ENCODE measurements around the gene LHFPL4. TPM values are rescaled to one million over a fixed set of nuclear protein-coding genes. Genes with fewer than 3 reads are reported as not detected.
"Not testable (repeated sequence)": the region's sequence is repeated elsewhere in the genome, so short reads cannot be mapped to it uniquely, and the experiment has no call there.

The LHFPL4 gene
- polyA plus RNA-seq (ENCODE audit: insufficient read length in 3 of 3): under 1 TPM in 2 of 3 donors, not detected in 1; 0.03 TPM

DNA sequence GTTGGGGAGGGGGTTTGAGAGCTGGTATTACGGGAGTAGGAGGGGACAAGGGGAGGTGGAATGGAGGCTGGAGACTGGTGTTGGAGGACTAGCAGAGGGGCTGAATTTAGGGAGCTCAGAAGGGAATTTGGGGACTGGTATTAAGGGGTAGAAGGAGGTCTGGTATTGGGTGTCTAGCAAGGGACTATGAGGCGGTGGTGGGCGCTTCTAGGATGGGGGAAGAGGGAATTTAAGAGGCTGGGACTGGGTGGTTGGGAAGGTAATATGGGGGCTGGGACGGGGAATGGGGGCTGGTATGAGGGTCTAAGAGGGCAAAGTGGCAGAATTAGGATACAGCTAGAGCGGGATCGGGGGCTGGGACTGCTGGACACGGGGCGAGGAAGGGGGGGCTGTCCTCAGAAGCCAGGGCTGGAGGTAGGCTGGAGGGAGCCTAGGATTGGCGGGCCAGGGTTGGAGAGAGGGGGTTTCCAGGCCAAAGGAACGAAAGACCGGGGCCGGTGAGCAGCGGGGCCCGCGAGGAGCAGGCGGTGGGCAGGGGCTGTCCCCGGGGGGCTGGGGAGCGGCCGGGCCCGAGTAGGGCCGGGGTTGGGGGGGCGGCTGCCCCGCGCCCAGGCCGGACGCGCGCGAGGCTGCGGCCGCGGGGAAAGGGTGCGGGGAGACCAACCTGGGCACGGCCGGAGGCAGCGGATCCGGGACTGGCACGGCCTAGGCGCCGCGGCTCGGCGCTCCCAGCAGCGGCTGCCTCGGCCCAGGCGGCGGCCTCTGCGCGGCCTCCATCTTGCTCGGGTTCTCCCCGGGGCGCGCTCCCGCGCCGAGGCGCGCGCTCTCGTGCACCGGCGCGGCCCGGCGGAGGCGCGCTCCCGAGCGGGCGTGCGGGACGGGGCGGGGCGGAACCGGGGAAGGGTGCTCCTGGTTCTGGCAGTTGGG lies at the start of gene LHFPL4:
LHFPL4 (minus strand) TSS at position 802 of the 927 bp plus-strand sequence. CDS start 1,143 bp downstream, outside the sequence.
- no peak for DNase-seq (ENCODE audit: low read depth in 3 of 3, low spot score in 2 of 3)

DNA sequence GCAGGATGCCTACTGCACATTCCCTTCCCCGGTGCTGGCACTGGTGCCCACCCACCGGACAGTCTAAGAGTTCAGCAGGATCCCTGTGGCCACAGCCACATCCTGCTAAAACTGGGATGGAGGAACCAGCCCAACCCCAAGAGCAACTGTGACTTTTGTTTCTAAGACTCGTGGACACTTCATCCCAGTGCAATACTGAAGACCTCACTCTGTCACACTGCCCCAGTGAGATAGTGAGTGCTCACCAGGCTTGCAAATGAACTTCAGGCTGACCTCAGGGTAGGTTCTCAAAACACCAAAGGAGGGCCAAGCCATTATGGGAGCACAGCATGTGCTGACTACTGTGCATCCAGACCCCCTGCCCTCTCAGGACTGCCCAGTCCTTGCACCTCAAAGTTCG lies 49.0 kb upstream of the LHFPL4 start:
- DNase-seq (ENCODE audit: low read depth in 3 of 3, low spot score in 2 of 3): no peak

DNA sequence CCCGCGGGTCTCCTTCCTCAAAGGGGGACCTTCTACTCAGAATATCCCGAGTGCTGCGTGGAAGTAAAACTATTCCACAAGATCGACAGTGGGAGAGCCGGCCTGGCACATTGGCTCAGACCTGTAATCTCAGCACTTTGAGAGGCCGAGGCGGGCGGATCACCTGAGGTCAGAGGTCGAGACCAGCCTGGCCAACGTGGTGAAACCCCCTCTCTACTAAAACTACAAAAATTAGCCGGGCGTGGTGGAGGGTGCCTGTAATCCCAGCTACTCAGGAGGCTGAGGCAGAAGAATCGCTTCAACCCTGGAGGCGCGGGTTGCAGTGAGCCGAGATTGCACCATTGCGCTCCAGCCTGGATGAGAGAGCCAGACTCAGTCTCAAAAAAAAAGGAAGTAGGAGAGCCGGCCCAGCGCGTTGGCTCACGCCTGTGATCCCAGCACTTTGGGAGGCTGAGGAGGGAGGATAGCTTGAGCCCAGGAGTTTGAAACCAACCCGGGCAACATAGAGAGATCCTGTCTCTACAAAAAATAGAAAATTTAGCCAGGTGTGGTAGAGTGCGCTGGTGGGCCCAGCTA lies 47.5 kb upstream of the LHFPL4 start:
- DNase-seq (ENCODE audit: low read depth in 3 of 3, low spot score in 2 of 3): not testable (repeated sequence)

GRCh38 chr3:9600597-9600996 lies 47.0 kb upstream of the LHFPL4 start:
- no peak for DNase-seq (ENCODE audit: low read depth in 3 of 3, low spot score in 2 of 3)

DNA sequence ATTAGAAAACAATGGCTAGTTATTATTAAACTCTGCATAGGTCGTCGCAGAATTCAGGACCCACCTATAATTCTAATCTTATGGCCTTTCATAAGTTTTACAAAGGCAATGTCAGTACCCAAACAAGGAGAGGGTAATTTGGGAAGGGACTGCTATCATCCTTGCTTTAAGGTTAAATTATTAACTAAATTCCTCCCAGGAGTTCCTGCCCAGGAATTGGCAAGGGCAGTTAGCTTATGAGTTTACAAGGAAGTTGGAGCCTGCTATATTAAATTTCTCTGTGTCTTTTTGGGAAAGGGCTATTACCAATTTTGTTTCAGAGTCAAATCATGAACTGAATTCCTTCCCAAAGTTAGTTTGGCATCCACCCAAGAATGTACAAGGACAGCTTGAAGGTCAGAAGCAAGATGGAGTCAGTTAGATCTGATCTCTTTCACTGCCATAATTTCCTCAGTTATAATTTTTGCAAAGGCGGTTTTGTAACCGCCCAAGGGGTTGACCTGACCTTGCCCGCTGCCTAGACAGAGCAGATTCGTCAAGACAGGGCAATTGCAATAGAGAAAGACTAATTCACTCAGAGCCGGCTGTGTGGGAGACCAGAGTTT lies 45.3 kb upstream of the LHFPL4 start:
- no peak for DNase-seq (ENCODE audit: low read depth in 3 of 3, low spot score in 2 of 3)

GRCh38 chr3:9595877-9596276 lies 42.3 kb upstream of the LHFPL4 start:
- no peak for DNase-seq (ENCODE audit: low read depth in 3 of 3, low spot score in 2 of 3)

DNA sequence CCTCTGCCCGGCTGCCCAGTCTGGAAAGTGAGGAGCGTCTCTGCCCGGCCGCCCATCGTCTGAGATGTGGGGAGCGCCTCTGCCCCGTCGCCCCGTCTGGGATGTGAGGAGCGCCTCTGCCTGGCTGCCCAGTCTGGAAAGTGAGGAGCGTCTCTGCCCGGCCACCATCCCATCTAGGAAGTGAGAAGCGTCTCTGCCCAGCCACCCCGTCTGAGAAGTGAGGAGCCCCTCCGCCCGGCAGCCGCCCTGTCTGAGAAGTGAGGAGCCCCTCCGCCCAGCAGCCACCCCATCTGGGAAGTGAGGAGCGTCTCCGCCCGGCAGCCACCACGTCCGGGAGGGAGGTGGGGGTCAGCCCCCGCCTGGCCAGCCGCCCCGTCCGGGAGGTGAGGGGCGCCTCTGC lies 38.2 kb upstream of the LHFPL4 start:
- DNase-seq (ENCODE audit: low read depth in 3 of 3, low spot score in 2 of 3): not testable (repeated sequence)

DNA sequence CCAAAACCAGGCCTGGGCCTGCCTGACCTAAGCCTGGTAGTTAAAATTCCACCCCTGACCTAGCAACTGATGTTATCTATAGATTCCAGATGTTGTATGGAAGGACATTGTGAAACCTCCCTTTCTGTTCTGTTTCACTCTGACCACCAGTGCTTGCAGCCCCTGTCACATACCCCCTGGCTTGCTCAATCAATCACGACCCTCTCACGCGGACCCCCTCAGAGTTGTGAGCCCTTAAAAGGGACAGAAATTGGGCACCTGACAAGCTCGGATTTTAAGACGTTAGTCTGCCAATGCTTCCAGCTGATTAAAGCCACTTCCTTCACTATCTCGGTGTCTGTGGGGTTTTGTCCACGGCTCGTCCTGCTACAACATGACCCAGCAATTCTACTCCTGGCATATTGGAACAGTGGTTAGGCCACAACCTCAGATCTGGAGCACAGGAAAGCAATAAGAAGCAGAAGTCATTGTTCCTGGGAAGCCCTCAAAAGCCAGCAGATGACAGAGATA lies 36.7 kb upstream of the LHFPL4 start:
- DNase-seq (ENCODE audit: low read depth in 3 of 3, low spot score in 2 of 3): no peak

DNA sequence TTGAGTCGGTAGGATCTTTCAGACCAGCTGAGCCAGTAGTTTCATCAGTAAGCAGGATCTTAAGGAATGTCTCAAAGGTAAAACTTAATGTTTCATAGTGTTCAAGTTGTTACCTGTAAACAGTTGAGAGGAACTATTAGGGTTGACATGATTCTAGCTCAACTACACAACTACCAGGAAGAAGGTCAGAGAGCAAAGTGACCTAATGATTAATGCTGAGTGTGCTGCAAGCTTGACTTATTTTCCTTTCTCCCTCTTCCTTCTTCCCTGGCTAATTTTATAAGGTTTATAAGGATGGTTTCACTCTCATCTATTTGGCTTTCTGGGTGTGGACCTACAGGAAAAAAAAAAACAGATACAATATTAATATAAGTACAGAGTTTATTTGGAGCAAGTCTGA lies 30.2 kb upstream of the LHFPL4 start:
- DNase-seq (ENCODE audit: low read depth in 3 of 3, low spot score in 2 of 3): no peak

DNA sequence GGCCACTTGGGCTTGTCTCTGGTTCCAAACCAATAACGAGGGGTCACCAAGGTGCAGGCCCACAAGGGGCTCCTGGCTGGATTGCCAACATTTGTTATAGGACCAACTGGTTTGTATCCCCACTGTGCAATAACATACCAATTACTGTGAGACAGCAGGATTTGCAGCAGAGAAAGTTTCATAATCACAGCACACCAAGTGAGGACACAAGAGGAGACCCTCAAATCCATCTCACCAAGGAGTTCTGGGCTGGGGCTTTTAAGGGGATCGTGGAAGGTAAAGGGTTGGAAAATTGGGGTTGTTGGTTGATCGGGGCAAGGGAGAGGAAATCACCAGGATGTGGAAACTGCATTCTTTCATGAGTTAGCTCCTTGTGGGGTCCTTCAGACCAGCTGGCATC lies 29.7 kb upstream of the LHFPL4 start:
- DNase-seq (ENCODE audit: low read depth in 3 of 3, low spot score in 2 of 3): no peak

DNA sequence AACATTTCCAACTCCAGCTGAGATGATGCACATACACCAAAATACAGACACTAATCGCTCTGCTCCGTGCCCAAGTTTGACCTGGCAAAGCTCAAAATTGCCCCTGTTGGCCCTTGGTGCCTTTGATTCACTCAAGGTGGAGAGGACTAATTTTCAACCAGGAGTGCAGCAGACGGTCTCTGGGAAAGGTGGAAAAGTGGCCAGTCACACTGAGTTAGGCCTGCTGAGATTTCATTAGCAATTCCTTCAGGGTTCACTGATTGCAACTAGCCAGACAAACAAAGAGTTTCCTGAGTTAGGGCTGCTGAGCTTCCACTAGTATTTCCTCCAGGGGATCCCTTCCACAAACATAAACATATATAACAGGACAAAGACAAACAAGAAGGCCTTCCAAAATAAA lies 28.7 kb upstream of the LHFPL4 start:
- no peak for DNase-seq (ENCODE audit: low read depth in 3 of 3, low spot score in 2 of 3)

GRCh38 chr3:9581742-9582141 lies 28.1 kb upstream of the LHFPL4 start:
- no peak for DNase-seq (ENCODE audit: low read depth in 3 of 3, low spot score in 2 of 3)

- DNase-seq (ENCODE audit: low read depth in 3 of 3, low spot score in 2 of 3): no peak
Measured at GRCh38 chr3:9569054-9569453, 15.4 kb upstream of the LHFPL4 start.

- DNase-seq (ENCODE audit: low read depth in 3 of 3, low spot score in 2 of 3): no peak
Measured at GRCh38 chr3:9565316-9565715, 11.7 kb upstream of the LHFPL4 start.

DNA sequence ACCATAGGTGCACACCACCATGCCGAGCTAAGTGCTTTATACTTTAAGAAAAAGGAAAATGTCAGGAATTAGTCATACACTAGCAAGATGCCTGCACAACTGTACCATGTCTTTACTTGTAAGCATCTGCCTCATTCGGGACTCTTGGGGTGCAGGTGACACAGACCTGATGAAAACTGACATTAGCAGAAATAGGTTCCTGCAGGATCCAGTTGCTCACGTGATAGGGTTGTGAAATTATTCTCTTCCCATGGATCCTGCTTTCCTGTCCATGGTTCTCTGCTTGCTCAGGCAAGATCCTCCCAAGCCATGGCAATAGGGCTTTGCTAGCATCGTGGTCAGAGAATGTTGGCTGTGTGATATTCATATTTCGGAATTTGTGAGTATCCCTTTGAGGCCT lies 10.2 kb upstream of the LHFPL4 start:
- no peak for DNase-seq (ENCODE audit: low read depth in 3 of 3, low spot score in 2 of 3)

GRCh38 chr3:9560056-9560455 lies 6.4 kb upstream of the LHFPL4 start:
- not testable (repeated sequence) for DNase-seq (ENCODE audit: low read depth in 3 of 3, low spot score in 2 of 3)

- DNase-seq (ENCODE audit: low read depth in 3 of 3, low spot score in 2 of 3): no peak
Measured at GRCh38 chr3:9553948-9554513, 409 bp upstream of the LHFPL4 start.

DNA sequence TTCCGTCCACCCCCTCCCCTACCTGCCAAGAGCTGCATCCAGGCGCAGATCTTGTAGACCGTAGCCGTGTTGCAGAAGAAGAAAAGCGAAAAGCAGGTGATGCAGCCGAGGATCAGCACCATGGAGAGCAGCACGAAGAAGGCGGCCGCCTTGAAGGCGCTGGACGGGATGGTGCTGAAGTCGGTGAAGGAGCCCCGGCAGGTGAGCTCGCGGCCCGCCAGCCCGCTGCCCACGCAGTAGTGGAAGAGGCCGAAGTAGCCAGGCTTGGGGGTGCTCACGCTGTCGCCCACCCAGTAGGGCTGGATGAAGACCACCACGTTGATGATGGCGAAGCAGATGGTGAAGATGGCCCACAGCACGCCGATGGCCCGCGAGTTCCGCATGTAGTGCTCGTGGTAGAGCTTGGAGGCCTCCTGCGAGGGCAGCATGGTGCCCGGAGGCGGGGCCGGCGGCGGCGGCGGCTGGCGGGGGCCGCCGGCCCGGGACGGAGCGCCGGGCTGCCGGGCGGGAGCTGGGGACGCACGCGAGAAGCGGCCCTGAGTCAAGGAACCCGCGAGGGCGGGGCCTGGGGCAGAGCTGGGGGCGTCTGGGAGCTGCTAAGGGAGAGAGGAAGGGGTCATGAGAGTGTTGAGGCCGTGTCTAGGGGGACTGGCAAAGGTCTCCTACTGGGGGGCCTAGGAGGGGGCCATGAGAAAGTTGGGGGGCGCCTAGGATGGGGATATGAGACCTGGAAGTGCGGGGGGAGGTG lies 1.2 kb downstream of the LHFPL4 start:
- DNase-seq (ENCODE audit: low read depth in 3 of 3, low spot score in 2 of 3): peak; percentile 56 to 61 (median 60)

- DNase-seq (ENCODE audit: low read depth in 3 of 3, low spot score in 2 of 3): no peak
Measured at GRCh38 chr3:9550999-9551398, 2.6 kb downstream of the LHFPL4 start.

DNA sequence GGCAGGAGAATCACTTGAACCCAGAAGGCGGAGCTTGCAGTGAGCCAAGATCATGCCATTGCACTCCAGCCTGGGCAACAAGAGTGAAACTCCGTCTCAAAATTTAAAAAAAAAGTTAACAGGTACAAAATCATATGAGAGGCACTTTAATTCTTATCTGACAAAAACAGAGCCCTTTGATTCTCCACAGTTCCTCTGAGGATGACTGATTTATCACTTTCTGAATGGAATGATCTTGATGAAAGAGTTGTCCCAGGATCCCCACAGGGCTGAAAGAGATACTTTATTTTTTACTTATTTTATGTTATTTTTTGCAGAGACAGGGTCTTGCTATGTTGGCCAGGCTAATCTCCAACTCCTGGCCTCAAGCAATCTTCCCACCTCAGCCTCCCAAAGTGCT lies 4.0 kb downstream of the LHFPL4 start:
- DNase-seq (ENCODE audit: low read depth in 3 of 3, low spot score in 2 of 3): no peak
